H9 (cell line): ENCODE results near the gene ENG. TPM values are rescaled to one million over a fixed set of nuclear protein-coding genes. Genes with fewer than 3 reads are reported as not detected.

Experiments used
- DNase-seq: peaks from one replicate; pipeline ENCODE4 v3.0.0-alpha.2; 2017
- H2AFZ ChIP-seq: one replicate; pipeline ENCODE4 v1.6.1; 2013; ENCODE audit warnings: mild to moderate bottlenecking, low read length, control low read depth, moderate library complexity
- H2AK5ac ChIP-seq: 2 replicates; pipeline ENCODE4 v1.6.1; 2013; ENCODE audit warnings: low read length, control low read depth, mixed read lengths; ENCODE audit not compliant: insufficient read length
- H2BK120ac ChIP-seq: one replicate; pipeline ENCODE4 v1.6.1; 2013; ENCODE audit warnings: low read depth, mild to moderate bottlenecking, low read length, control low read depth, inconsistent platforms; ENCODE audit not compliant: poor library complexity, severe bottlenecking
- H2BK12ac ChIP-seq: 2 replicates; pipeline ENCODE4 v1.6.1; 2013; ENCODE audit warnings: low read length, control low read depth, mixed read lengths, low read depth; ENCODE audit not compliant: insufficient read length
- H2BK15ac ChIP-seq: 2 replicates; pipeline ENCODE4 v1.6.1; 2013; ENCODE audit warnings: low read depth, low read length, control low read depth
- H2BK20ac ChIP-seq: one replicate; pipeline ENCODE4 v1.6.1; 2013; ENCODE audit warnings: low read depth, mild to moderate bottlenecking, low read length, control low read depth, inconsistent platforms; ENCODE audit not compliant: poor library complexity, severe bottlenecking
- H2BK5ac ChIP-seq: 2 replicates; pipeline ENCODE4 v1.6.1; 2013; ENCODE audit warnings: low read length, control low read depth, mixed read lengths; ENCODE audit not compliant: insufficient read length
- H3K14ac ChIP-seq: 2 replicates; pipeline ENCODE4 v1.6.1; 2013; ENCODE audit warnings: low read length, control low read depth; ENCODE audit not compliant: insufficient read depth
- H3K18ac ChIP-seq: 2 replicates; pipeline ENCODE4 v1.6.1; 2013; ENCODE audit warnings: low read depth, mild to moderate bottlenecking, mixed read lengths, low read length, control low read depth; ENCODE audit not compliant: insufficient read length
- H3K23ac ChIP-seq: 2 replicates; pipeline ENCODE4 v1.6.1; 2013; ENCODE audit warnings: low read length, control low read depth, mixed read lengths, low read depth; ENCODE audit not compliant: insufficient read length
- H3K23me2 ChIP-seq: 2 replicates; pipeline ENCODE4 v1.6.1; 2013; ENCODE audit warnings: low read depth, mild to moderate bottlenecking, mixed read lengths, low read length, control low read depth; ENCODE audit not compliant: insufficient read length, poor library complexity, severe bottlenecking
- H3K27ac ChIP-seq: 2 replicates; pipeline ENCODE4 v1.5.1; 2013; ENCODE audit warnings: low read length, control low read depth, mixed read lengths, low read depth; ENCODE audit not compliant: insufficient read length
- H3K27me3 ChIP-seq: 2 replicates; pipeline ENCODE4 v1.6.1; 2013; ENCODE audit warnings: low read length, control low read depth, inconsistent platforms; ENCODE audit not compliant: insufficient read depth
- H3K4ac ChIP-seq: 2 replicates; pipeline ENCODE4 v1.6.1; 2013; ENCODE audit warnings: low read depth, mild to moderate bottlenecking, control low read depth, inconsistent platforms, low read length, moderate library complexity
- H3K4me1 ChIP-seq: 2 replicates; pipeline ENCODE4 v1.6.1; 2013; ENCODE audit warnings: low read length, control low read depth, inconsistent platforms; ENCODE audit not compliant: insufficient read depth
- H3K4me2 ChIP-seq: 2 replicates; pipeline ENCODE4 v1.6.1; 2013; ENCODE audit warnings: low read length, control low read depth, mixed read lengths; ENCODE audit not compliant: insufficient read length, insufficient read depth
- H3K56ac ChIP-seq: 2 replicates; pipeline ENCODE4 v1.6.1; 2013; ENCODE audit warnings: low read depth, mild to moderate bottlenecking, mixed read lengths, low read length, control low read depth; ENCODE audit not compliant: insufficient read length
- H3K79me1 ChIP-seq: 2 replicates; pipeline ENCODE4 v1.6.1; 2013; ENCODE audit warnings: low read depth, mild to moderate bottlenecking, moderate library complexity, low read length, control low read depth, inconsistent platforms; ENCODE audit not compliant: insufficient read depth, poor library complexity, severe bottlenecking
- H3K79me2 ChIP-seq: 2 replicates; pipeline ENCODE4 v1.6.1; 2013; ENCODE audit warnings: low read length, control low read depth, inconsistent platforms; ENCODE audit not compliant: insufficient read depth
- H3K9ac ChIP-seq: 2 replicates; pipeline ENCODE4 v1.6.1; 2013; ENCODE audit warnings: low read length, control low read depth, mixed read lengths; ENCODE audit not compliant: insufficient read length; ENCODE audit errors: extremely low read depth
- H3K9me3 ChIP-seq: one replicate; pipeline ENCODE4 v1.6.1; 2013; ENCODE audit warnings: low read depth, low read length, inconsistent platforms; ENCODE audit not compliant: control insufficient read depth
- H3T11ph ChIP-seq: one replicate; pipeline ENCODE4 v1.6.1; 2013; ENCODE audit warnings: mild to moderate bottlenecking, low read length, control low read depth, inconsistent platforms
- H4K20me1 ChIP-seq: one replicate; pipeline ENCODE4 v1.6.1; 2013; ENCODE audit not compliant: control insufficient read depth, insufficient read length, insufficient read depth
- H4K5ac ChIP-seq: 2 replicates; pipeline ENCODE4 v1.6.1; 2013; ENCODE audit warnings: low read depth, mild to moderate bottlenecking, mixed read lengths, low read length, control low read depth; ENCODE audit not compliant: insufficient read length
- H4K8ac ChIP-seq: replicated peaks from 2 replicates; pipeline ENCODE4 v1.6.1; 2013; ENCODE audit warnings: low read length, control low read depth, mixed read lengths, low read depth; ENCODE audit not compliant: insufficient read length
- H4K91ac ChIP-seq: 2 replicates; pipeline ENCODE4 v1.6.1; 2013; ENCODE audit warnings: low read depth, mild to moderate bottlenecking, moderate library complexity, mixed read lengths, low read length, control low read depth; ENCODE audit not compliant: insufficient read length
- H3K27ac Mint-ChIP-seq, 3 experiments: 2 replicates in 2 of 3; 3 replicates in 1 of 3; pipeline ENCODE4 v1.8.0; 2020 to 2021; ENCODE audit warnings: mixed read lengths in 3 of 3, mild to moderate bottlenecking in 1 of 3, moderate library complexity in 1 of 3
- H3K27me3 Mint-ChIP-seq: 2 replicates; pipeline ENCODE4 v1.8.0; 2021; ENCODE audit warnings: low read depth, mild to moderate bottlenecking, moderate library complexity, mixed read lengths
- H3K36me3 Mint-ChIP-seq, 3 experiments: 2 replicates in 2 of 3; 3 replicates in 1 of 3; pipeline ENCODE4 v1.8.0; 2020 to 2021; ENCODE audit warnings: low read depth in 3 of 3, mixed read lengths in 3 of 3; ENCODE audit not compliant: insufficient read depth in 1 of 3
- H3K4me1 Mint-ChIP-seq, 2 experiments: 2 replicates each; pipeline ENCODE4 v1.8.0; 2020; ENCODE audit warnings: mixed read lengths in 2 of 2
- H3K4me3 Mint-ChIP-seq, 2 experiments: 2 replicates in 1 of 2; 3 replicates in 1 of 2; pipeline ENCODE4 v1.8.0; 2020 to 2021; ENCODE audit warnings: mild to moderate bottlenecking in 2 of 2, mixed read lengths in 2 of 2, moderate library complexity in 1 of 2
- H3K9me3 Mint-ChIP-seq, 2 experiments: 2 replicates in 1 of 2; 3 replicates in 1 of 2; pipeline ENCODE4 v1.8.0; 2020; ENCODE audit warnings: mild to moderate bottlenecking in 2 of 2, mixed read lengths in 2 of 2, moderate library complexity in 1 of 2
- WGBS: extraction: QIAGEN DNeasy Blood & Tissue Kit; methylation state at CpG from one replicate; pipeline ENCODE4 v1.1.7; 2013; ENCODE audit warnings: missing lambda C conversion rate, low lambda C conversion rate, mixed read lengths; ENCODE audit not compliant: insufficient read length; ENCODE audit errors: extremely low coverage; 5-methylcytosine and 5-hydroxymethylcytosine counted together
- total RNA-seq: library from RNA; stranded (reverse); gene quantifications from 2 replicates; pipeline ENCODE4 v1.2.1, GENCODE V29; 2021
- TF ChIP-seq, protein P1 (sequence below): fragments of 200-600 bp; sonication (generic); conservative IDR thresholded peaks from 3 replicates; pipeline ENCODE4 v1.8.0; 2021; ENCODE audit warnings: antibody characterized with exemption, mild to moderate bottlenecking

ENG gene
- total RNA-seq, 1 experiment from 2014 or later, result 2.1 TPM

DNA sequence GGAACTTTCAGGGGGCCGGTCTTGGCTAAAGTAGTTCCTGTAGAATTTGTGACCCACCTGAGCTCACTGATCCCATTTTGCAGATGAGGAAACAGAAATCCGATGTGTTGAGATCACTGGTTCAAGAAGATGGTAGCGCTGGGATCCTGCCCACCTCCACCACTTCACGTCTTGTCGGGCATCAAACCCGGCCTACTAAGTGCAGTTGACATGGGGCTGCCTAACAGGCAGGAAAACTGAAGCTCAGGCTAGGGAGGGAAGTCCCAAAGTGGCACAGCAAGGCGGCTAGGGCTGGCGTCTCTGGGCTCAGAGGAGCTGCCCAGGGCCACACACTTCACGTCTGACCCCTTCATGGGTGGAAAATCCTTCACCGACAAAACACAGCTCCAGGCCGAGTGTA is 502 bp upstream of the ENG start:
- Histone ChIP-seq H2BK15ac (no peak overlapping the region), H4K8ac (no peak overlapping the region), H3K56ac (no peak overlapping the region), H4K5ac (no peak overlapping the region), H2BK5ac (no peak overlapping the region), H3K9ac (no peak overlapping the region), H2BK120ac (no peak overlapping the region), H3K18ac (no peak overlapping the region), H3K4me2 (no peak overlapping the region), H3K79me2 (no peaks in the 10 kb centered on the region), H3K79me1 (no peaks in the 10 kb centered on the region), H2BK20ac (no peak overlapping the region), H3K4me1 (no peaks in the 10 kb centered on the region), H3K27me3 (no peaks in the 10 kb centered on the region), H4K91ac (no peak overlapping the region), H2BK12ac (no peak overlapping the region), H2AK5ac (no peak overlapping the region), H3K14ac (no peak overlapping the region), H3T11ph (no peak overlapping the region), H3K27ac (no peak overlapping the region), H3K23ac (no peak overlapping the region), H3K4ac (no peak overlapping the region), H2AFZ (no peak overlapping the region), H3K23me2 (peaks cover 3% of the 10 kb centered on the region), H4K20me1 (no peaks in the 10 kb centered on the region), H3K9me3 (no peaks in the 10 kb centered on the region)
- Mint-ChIP-seq H3K27me3 (no peaks in the 10 kb centered on the region; the same call in 1 of the 2 replicates), H3K4me3 (no peak overlapping the region), H3K36me3 (no peaks in the 10 kb centered on the region), H3K9me3 (no peaks in the 10 kb centered on the region), H3K4me1 (peaks cover 2 to 9% of the 10 kb centered on the region in 2 experiments; a peak in 2 of 4 replicates), H3K27ac (no peak overlapping the region)
- WGBS, result no CpG with 5 or more reads among the region's 11 CpGs
- TF ChIP-seq, protein P1, sequence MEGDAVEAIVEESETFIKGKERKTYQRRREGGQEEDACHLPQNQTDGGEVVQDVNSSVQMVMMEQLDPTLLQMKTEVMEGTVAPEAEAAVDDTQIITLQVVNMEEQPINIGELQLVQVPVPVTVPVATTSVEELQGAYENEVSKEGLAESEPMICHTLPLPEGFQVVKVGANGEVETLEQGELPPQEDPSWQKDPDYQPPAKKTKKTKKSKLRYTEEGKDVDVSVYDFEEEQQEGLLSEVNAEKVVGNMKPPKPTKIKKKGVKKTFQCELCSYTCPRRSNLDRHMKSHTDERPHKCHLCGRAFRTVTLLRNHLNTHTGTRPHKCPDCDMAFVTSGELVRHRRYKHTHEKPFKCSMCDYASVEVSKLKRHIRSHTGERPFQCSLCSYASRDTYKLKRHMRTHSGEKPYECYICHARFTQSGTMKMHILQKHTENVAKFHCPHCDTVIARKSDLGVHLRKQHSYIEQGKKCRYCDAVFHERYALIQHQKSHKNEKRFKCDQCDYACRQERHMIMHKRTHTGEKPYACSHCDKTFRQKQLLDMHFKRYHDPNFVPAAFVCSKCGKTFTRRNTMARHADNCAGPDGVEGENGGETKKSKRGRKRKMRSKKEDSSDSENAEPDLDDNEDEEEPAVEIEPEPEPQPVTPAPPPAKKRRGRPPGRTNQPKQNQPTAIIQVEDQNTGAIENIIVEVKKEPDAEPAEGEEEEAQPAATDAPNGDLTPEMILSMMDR, result no peak
- DNase-seq, result no peak
